ACC112 (cell line): ENCODE measurements around the gene SDK1.
"Not testable (repeated sequence)": the region's sequence is repeated elsewhere in the genome, so short reads cannot be mapped to it uniquely, and the experiment has no call there.

Experiments
- H2AFZ ChIP-seq: fragments of 200-600 bp; sonication (generic); one replicate; pipeline ENCODE4 v1.6.0; 2017; ENCODE audit warnings: antibody characterized with exemption, low read length; ENCODE audit not compliant: unreplicated experiment
- H3K27ac ChIP-seq: fragments of 200-600 bp; sonication (generic); 2 replicates; pipeline ENCODE4 v1.5.1; 2014; ENCODE audit warnings: low read depth, mild to moderate bottlenecking, antibody characterized with exemption, low read length, moderate library complexity
- H3K27me3 ChIP-seq: fragments of 200-600 bp; sonication (generic); 2 replicates; pipeline ENCODE4 v1.6.1; 2014; ENCODE audit warnings: mild to moderate bottlenecking, antibody characterized with exemption, low read length, moderate library complexity, mixed read lengths; ENCODE audit not compliant: insufficient read depth
- H3K36me3 ChIP-seq: fragments of 200-600 bp; sonication (generic); 2 replicates; pipeline ENCODE4 v1.6.1; 2016; ENCODE audit warnings: mild to moderate bottlenecking, antibody characterized with exemption, low read length, moderate library complexity, mixed read lengths; ENCODE audit not compliant: insufficient read depth
- H3K4me1 ChIP-seq: fragments of 200-600 bp; sonication (generic); one replicate; pipeline ENCODE4 v1.6.1; 2016; ENCODE audit warnings: low read length, mixed read lengths; ENCODE audit not compliant: insufficient read depth, unreplicated experiment, control insufficient read depth
- H3K4me3 ChIP-seq: fragments of 200-600 bp; sonication (generic); 2 replicates; pipeline ENCODE4 v1.5.1; 2014; ENCODE audit warnings: mild to moderate bottlenecking, low read depth, low read length
- H3K79me2 ChIP-seq: fragments of 200-600 bp; sonication (generic); one replicate; pipeline ENCODE4 v1.6.0; 2016; ENCODE audit warnings: low read length; ENCODE audit not compliant: control insufficient read depth, unreplicated experiment, insufficient read depth

SDK1 gene

DNA sequence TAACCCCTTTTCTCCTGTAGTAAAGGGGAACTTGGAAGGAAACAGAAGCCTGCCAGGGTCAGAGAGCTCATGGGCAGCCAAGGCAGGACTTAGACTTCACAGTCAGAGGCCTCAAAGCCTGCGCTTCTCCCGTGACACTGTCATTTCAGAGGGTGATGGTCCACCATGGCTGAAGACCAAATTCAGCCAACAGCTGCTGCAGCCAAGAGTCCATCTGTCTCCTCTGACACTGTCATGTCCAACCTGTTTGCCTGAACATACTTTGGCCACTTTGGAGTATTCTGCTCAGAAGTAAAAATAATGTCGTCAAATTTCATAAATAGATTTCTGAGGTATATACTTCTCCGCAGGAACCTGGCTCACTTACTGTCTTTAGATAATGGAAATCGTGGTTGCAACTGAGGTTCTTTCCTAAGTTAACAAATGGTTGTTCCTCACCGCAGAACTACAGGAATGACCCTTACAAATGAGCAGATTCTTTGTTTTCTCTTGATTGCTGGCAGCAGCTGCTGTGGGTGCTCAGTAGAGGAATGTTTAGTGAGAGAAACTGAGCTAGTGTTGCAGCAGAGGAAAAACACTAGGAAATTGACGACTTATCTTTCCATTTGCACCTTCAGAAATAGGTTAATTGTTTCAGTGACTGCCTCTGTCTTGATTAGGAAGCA lies 626.5 kb downstream of the SDK1 start:
- no peaks in the 10 kb centered on the region for H3K4me1 ChIP-seq
- no peaks in the 10 kb centered on the region for H3K36me3 ChIP-seq
- no peaks in the 10 kb centered on the region for H3K79me2 ChIP-seq
- no peaks in the 10 kb centered on the region for H3K27me3 ChIP-seq
- no peak overlapping the region for H3K4me3 ChIP-seq
- no peak overlapping the region for H3K27ac ChIP-seq
- H2AFZ ChIP-seq: no peak overlapping the region

DNA sequence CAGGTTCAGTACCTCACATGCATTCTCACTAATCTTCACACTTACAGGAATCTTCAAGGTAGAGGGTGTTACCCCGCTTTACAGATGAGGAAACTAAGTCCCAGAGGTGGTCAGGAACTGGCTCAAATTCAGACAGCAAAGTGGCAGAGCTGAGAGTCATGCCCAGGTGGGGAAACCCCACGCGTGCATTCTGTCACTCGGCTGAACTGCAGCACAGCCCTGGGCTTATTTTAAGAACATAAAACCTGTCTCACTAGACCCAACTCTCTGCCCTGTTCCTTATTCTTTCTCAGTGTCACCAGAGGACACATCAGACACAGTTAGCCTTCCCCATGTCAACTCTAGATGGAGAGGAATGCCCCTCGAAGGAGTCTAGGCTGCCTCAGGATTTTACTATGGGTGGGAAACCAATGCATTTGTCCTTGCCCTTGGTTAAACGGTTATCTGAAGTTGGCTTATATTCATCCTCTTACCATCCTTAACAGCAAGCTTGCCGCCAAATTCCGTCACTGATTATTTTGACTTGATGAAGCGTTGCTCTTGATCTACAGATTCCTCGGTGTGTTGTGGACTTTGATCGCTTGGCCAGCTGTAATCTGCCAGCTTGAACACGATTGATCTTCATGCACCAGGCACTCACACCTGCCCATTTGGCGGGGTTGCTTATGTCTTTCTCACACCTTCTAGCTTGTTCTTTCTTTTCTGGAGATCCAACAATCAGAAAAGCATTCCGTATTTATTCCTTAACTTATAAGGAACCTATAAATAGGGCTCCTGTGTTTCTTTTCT lies 627.9 kb downstream of the SDK1 start:
- no peak overlapping the region for H3K27ac ChIP-seq
- no peaks in the 10 kb centered on the region for H3K27me3 ChIP-seq
- H3K36me3 ChIP-seq: no peaks in the 10 kb centered on the region
- no peak overlapping the region for H3K4me3 ChIP-seq
- H2AFZ ChIP-seq: no peak overlapping the region
- H3K4me1 ChIP-seq: no peaks in the 10 kb centered on the region
- no peaks in the 10 kb centered on the region for H3K79me2 ChIP-seq

DNA sequence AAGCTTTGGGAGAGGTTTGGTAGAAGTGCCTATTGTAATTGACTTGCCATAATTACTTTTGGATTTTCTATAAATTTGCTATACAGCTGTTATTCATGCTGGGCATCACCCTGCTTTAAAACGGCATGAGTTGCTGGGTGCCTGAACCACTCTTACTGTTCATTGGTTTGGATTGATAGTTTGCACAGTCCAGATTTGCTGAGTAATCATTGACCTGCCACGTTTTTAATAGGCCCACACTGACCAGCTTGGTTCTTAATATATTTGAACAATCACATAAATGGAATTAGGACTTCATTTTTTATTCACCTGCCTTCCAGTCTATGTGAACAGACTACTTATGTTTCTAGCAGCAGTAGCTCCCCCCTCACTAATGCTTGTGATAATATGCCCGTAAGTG lies 630.8 kb downstream of the SDK1 start:
- no peaks in the 10 kb centered on the region for H3K27me3 ChIP-seq
- H3K4me1 ChIP-seq: no peaks in the 10 kb centered on the region
- no peak overlapping the region for H3K27ac ChIP-seq
- no peak overlapping the region for H3K4me3 ChIP-seq
- H2AFZ ChIP-seq: no peak overlapping the region
- no peaks in the 10 kb centered on the region for H3K36me3 ChIP-seq
- H3K79me2 ChIP-seq: no peaks in the 10 kb centered on the region

DNA sequence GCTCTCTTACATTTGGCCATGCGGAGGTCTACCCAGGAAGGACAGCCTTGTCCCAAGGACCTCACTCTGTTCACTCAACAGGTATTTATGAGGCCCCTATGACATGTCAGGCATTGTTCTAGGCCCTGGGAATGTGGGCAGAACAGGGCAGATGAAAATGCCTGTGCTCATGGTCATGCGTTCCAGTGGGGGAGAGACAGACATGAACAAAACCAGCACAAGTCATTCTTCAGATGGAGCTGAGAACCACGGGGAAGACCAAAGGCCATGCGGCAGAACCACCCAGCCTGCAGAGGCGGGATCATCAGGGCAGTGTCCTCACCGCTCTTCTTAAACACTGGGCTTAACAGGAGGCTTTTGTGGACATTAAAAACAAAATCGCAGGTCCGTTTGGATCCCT lies 636.1 kb downstream of the SDK1 start:
- H3K27me3 ChIP-seq: no peaks in the 10 kb centered on the region
- H2AFZ ChIP-seq: no peak overlapping the region
- H3K36me3 ChIP-seq: no peaks in the 10 kb centered on the region
- H3K4me3 ChIP-seq: no peak overlapping the region
- no peaks in the 10 kb centered on the region for H3K79me2 ChIP-seq
- no peaks in the 10 kb centered on the region for H3K4me1 ChIP-seq
- H3K27ac ChIP-seq: no peak overlapping the region

DNA sequence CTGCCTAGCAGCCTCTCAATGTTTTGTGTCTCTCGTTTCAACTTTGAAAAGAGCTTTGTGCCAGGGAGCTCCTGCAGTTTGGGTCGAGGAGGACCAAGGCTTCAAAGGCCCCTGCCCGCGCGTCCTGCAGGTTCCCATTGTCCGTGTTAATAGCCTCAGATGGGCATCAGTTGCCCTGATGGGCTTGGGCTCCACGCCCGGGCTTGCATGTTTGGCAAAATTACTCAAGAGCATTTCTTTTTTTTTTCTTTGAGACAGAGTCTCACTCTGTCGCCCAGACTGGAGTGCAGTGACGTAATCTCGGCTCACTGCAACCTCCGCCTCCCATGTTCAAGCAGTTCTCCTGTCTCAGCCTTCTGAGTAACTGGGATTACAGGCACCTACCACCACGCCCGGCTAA lies 636.6 kb downstream of the SDK1 start:
- H3K36me3 ChIP-seq: no peaks in the 10 kb centered on the region
- no peak overlapping the region for H2AFZ ChIP-seq
- H3K27ac ChIP-seq: no peak overlapping the region
- H3K27me3 ChIP-seq: no peaks in the 10 kb centered on the region
- H3K4me1 ChIP-seq: no peaks in the 10 kb centered on the region
- H3K4me3 ChIP-seq: no peak overlapping the region
- no peaks in the 10 kb centered on the region for H3K79me2 ChIP-seq

DNA sequence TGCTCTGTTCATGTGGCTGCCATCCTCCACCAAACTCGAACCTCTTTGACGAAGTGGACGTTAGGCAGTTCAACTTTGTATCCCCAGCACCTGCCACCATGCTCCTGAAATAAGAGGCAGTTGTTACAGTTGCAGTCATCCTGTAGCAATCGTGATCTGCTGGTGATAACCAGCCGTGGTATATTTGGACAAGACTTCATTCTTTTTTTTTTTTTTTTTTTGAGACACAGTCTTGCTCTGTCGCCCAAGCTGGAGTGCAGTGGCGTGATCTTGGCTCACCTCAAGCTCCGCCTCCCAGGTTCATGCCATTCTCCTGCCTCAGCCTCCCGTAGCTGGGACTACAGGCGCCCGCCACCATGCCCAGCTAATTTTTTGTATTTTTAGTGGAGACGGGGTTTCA lies 640.7 kb downstream of the SDK1 start:
- not testable (repeated sequence) for H2AFZ ChIP-seq, H3K27me3 ChIP-seq, H3K27ac ChIP-seq, H3K36me3 ChIP-seq, H3K79me2 ChIP-seq, H3K4me3 ChIP-seq, H3K4me1 ChIP-seq

DNA sequence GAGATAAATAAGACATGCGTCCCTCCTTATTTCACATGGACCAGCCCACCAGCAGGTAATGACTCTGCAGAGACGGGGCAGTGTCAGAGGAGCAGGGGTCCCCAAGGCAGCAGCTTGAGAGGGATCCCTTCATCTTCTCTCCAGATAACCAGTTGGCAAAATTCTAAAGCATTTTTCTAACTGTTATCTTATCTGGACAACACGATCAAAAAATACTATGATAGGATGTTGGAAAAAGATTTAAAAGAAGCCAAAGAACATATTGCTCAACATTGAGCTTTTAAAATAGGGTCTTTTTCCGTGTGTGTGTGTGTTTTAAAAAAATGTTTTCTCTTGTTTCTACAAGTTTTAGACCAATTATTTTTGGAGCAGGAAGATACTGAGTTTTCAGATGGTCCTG lies 641.2 kb downstream of the SDK1 start:
- H3K4me3 ChIP-seq: no peak overlapping the region
- no peaks in the 10 kb centered on the region for H3K27me3 ChIP-seq
- no peak overlapping the region for H2AFZ ChIP-seq
- H3K36me3 ChIP-seq: no peaks in the 10 kb centered on the region
- no peaks in the 10 kb centered on the region for H3K4me1 ChIP-seq
- no peaks in the 10 kb centered on the region for H3K79me2 ChIP-seq
- no peak overlapping the region for H3K27ac ChIP-seq

DNA sequence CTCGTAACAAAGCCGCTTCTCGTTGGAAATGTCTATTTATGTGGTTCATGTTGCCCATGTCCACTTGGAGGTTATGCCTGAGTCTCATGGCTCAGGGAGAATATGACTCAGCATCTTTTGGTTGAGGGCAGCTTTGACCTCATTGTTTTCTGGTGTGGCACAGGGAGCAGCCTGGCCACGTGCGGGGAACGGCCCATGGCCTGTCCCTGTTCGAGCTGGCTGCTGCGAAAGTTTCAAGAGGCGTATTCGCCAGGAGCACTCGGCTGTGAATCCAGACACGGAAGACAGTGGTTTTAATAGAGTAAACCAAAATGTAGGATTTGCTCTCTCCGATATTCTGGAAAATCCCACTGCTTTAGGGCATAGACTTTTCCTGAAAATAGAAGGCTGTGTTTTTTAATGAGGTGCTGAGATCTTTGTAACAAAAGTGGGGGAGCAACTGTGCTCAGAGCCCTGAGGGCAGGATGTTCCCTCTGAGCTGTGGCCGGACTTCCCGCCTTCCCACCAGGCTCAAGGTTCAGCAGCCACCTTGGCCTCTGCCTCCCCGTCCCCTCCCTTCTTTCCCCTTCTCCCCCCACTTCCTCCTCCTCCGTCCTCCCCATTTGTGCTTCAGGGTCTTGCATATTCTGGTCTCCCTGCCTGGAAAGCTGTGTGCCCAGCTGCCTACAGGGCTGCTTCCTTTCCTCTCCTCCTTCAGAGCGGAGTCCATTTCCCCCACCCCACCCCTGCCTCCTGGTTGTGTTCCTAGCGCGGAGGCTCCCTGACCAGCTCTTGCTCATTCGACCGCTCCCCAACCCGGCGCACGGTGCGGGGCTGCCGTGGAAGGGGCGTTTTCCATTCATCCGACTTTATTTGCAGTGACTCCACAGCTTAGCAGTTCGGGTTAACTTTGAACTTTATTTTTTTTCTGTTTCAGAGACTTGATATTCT lies 642.0 kb downstream of the SDK1 start:
- no peaks in the 10 kb centered on the region for H3K4me1 ChIP-seq
- no peak overlapping the region for H3K4me3 ChIP-seq
- no peak overlapping the region for H3K27ac ChIP-seq
- H3K79me2 ChIP-seq: no peaks in the 10 kb centered on the region
- no peaks in the 10 kb centered on the region for H3K36me3 ChIP-seq
- no peaks in the 10 kb centered on the region for H3K27me3 ChIP-seq
- H2AFZ ChIP-seq: no peak overlapping the region

DNA sequence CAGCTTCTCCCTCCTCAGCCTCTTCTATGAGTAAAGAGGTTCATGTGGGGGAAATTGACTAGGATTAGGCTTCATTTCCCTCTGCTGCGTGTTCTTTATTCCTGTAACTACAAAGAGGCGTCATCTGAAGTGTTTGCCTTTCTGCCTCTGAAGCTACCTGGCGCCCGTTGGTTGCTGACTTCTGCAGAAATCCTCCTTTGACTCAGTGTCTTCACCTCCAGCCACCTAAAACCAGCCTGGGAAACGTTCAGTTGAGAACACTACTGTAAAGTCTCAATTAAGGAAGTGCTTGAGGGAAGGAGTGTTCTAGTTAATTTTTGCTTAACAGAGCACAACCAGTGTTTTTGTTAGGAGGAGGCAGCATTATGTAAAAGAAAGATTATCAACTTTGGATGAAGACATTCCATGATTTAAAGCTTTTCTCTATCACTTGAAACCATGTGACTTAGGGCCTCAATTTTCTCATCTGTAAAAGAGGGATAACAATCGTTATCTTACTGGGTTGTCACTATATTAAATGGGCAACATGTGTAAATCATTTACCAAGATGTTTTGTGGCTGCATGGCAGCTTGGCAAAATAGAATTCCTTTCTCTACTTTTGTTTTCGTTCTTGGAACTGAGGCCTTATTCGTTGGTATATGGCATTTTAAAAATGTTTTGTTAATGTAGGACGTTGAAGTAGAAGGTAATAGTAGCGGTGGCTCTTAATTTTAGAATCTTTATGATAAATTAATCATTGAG lies 642.9 kb downstream of the SDK1 start:
- Histone ChIP-seq H3K27me3 (no peaks in the 10 kb centered on the region), H3K4me1 (no peaks in the 10 kb centered on the region), H3K79me2 (no peaks in the 10 kb centered on the region), H2AFZ (no peak overlapping the region), H3K36me3 (no peaks in the 10 kb centered on the region), H3K27ac (no peak overlapping the region), H3K4me3 (no peak overlapping the region)

DNA sequence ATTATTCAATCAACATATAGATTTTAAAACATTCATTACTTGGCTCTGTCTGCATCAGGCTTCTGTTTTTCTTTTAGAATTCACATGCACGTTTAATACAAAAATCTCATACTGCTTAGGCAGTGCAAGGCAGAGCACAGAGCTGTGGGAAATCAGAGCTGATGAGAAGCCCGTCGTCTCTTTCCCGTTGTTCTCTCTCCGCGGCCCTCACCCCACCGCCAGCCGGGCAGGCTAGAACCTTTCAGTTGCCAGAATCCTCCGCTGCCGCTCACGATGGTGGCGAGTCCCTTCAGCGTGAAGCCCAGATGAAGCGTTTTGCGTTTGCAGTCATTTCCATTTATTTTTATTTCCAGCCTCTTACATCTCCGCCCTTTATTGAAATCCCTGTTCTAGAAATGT lies 648.2 kb downstream of the SDK1 start:
- H3K4me1 ChIP-seq: no peaks in the 10 kb centered on the region
- no peaks in the 10 kb centered on the region for H3K27me3 ChIP-seq
- H3K79me2 ChIP-seq: no peaks in the 10 kb centered on the region
- no peaks in the 10 kb centered on the region for H3K36me3 ChIP-seq
- H3K27ac ChIP-seq: no peak overlapping the region
- H2AFZ ChIP-seq: no peak overlapping the region
- no peak overlapping the region for H3K4me3 ChIP-seq
